IMR-90 (cell line): ENCODE measurements around the gene ARHGEF37. TPM values are rescaled to one million over a fixed set of nuclear protein-coding genes. Genes with fewer than 3 reads are reported as not detected.
A peak's percentile ranks its signal among the peaks of the same experiment; 100 is the strongest.
"Not testable (repeated sequence)": the region's sequence is repeated elsewhere in the genome, so short reads cannot be mapped to it uniquely, and the experiment has no call there.

Experiments used
- ATAC-seq: fragments of 200-7000 bp; cut with Tn5 transposase; 2 replicates; pipeline ENCODE4 v1.9.1; 2020; ENCODE audit warnings: low read depth, mild to moderate bottlenecking, moderate library complexity
- BruUV-seq: library from RNA; stranded (reverse); fragments of 400-500 nt; replicated peaks from 2 replicates; lab custom pipeline; 2021; lab: Mats Ljungman, UMichigan
- CTCF ChIA-PET: fragments of 300-600 bp; formaldehyde crosslinking; extraction: SDS; loops from one replicate; lab custom pipeline; 2021; ENCODE audit warnings: antibody characterized with exemption; lab: Yijun Ruan, JAX
- POLR2A ChIA-PET: fragments of 300-600 bp; sonication (Branson Sonifier 250); formaldehyde crosslinking; loops from one replicate; lab custom pipeline; 2022; ENCODE audit warnings: antibody characterized with exemption; ENCODE audit not compliant: unreplicated experiment; lab: Charles Lee
- DNase-seq: peaks from one replicate; pipeline ENCODE4 v3.0.0; 2013
- H2AFZ ChIP-seq: replicated peaks from 2 replicates; pipeline ENCODE3; 2013; ENCODE audit warnings: low read length, mild to moderate bottlenecking; ENCODE audit not compliant: poor library complexity
- H2AK5ac ChIP-seq: 2 replicates; pipeline ENCODE4 v1.6.1; 2013; ENCODE audit warnings: low read depth, low read length, inconsistent platforms
- H2AK9ac ChIP-seq: replicated peaks from 2 replicates; pipeline ENCODE3; 2013; ENCODE audit warnings: mild to moderate bottlenecking, low read depth, low read length, moderate library complexity; ENCODE audit not compliant: poor library complexity
- H2BK120ac ChIP-seq: 2 replicates; pipeline ENCODE4 v1.6.1; 2013; ENCODE audit warnings: low read depth, low read length, inconsistent platforms
- H2BK15ac ChIP-seq: 3 replicates; pipeline ENCODE4 v1.6.1; 2013; ENCODE audit warnings: low read depth, low read length, inconsistent platforms
- H2BK20ac ChIP-seq: 2 replicates; pipeline ENCODE4 v1.6.1; 2013; ENCODE audit warnings: low read depth, mild to moderate bottlenecking, inconsistent platforms, low read length, moderate library complexity
- H2BK5ac ChIP-seq: 2 replicates; pipeline ENCODE4 v1.6.1; 2013; ENCODE audit warnings: mild to moderate bottlenecking, low read depth, low read length, inconsistent platforms; ENCODE audit not compliant: poor library complexity, severe bottlenecking
- H3K14ac ChIP-seq: replicated peaks from 2 replicates; pipeline ENCODE4 v1.6.1; 2013; ENCODE audit warnings: low read depth, low read length, inconsistent platforms
- H3K18ac ChIP-seq: 2 replicates; pipeline ENCODE4 v1.6.1; 2013; ENCODE audit warnings: low read depth, low read length, control low read depth
- H3K23ac ChIP-seq: 2 replicates; pipeline ENCODE4 v1.6.1; 2013; ENCODE audit warnings: low read depth, low read length, inconsistent platforms
- H3K27ac ChIP-seq: 2 replicates; pipeline ENCODE4 v1.5.1; 2013; ENCODE audit warnings: mild to moderate bottlenecking, control low read depth, low read length; ENCODE audit not compliant: insufficient read depth
- H3K27me3 ChIP-seq: 2 replicates; pipeline ENCODE4 v1.6.1; 2013; ENCODE audit warnings: low read length; ENCODE audit not compliant: control insufficient read depth, insufficient read depth
- H3K36me3 ChIP-seq: 2 replicates; pipeline ENCODE4 v1.6.1; 2013; ENCODE audit warnings: low read length, mixed read lengths; ENCODE audit not compliant: control insufficient read depth, insufficient read depth
- H3K4ac ChIP-seq: 2 replicates; pipeline ENCODE4 v1.6.1; 2013; ENCODE audit warnings: low read depth, low read length, inconsistent platforms
- H3K4me1 ChIP-seq: 2 replicates; pipeline ENCODE4 v1.6.1; 2013; ENCODE audit warnings: low read length, mixed read lengths; ENCODE audit not compliant: control insufficient read depth, insufficient read depth
- H3K4me2 ChIP-seq: 2 replicates; pipeline ENCODE4 v1.6.1; 2013; ENCODE audit warnings: low read depth, mild to moderate bottlenecking, control low read depth, low read length, moderate library complexity
- H3K4me3 ChIP-seq: 2 replicates; pipeline ENCODE4 v1.5.1; 2013; ENCODE audit warnings: low read depth, mild to moderate bottlenecking, control low read depth, low read length, moderate library complexity; ENCODE audit not compliant: insufficient read depth
- H3K56ac ChIP-seq: 2 replicates; pipeline ENCODE4 v1.6.1; 2013; ENCODE audit warnings: low read length, inconsistent platforms; ENCODE audit not compliant: insufficient read depth; ENCODE audit errors: extremely low read depth
- H3K79me1 ChIP-seq, 2 experiments: 2 replicates each; pipeline ENCODE4 v1.6.1; 2013; ENCODE audit warnings: low read length in 2 of 2, inconsistent platforms in 1 of 2, low read depth in 1 of 2
- H3K9ac ChIP-seq: 2 replicates; pipeline ENCODE4 v1.6.1; 2013; ENCODE audit warnings: low read depth, low read length, control low read depth
- H3K9me1 ChIP-seq: 2 replicates; pipeline ENCODE4 v1.6.1; 2013; ENCODE audit warnings: low read length, inconsistent platforms; ENCODE audit not compliant: insufficient read depth
- H3K9me3 ChIP-seq: 2 replicates; pipeline ENCODE4 v1.6.1; 2013; ENCODE audit warnings: low read length; ENCODE audit not compliant: control insufficient read depth, insufficient read depth
- H4K20me1 ChIP-seq: 2 replicates; pipeline ENCODE4 v1.6.1; 2013; ENCODE audit warnings: low read length, inconsistent platforms; ENCODE audit not compliant: insufficient read depth
- H4K5ac ChIP-seq: 2 replicates; pipeline ENCODE4 v1.6.1; 2013; ENCODE audit warnings: mild to moderate bottlenecking, low read depth, low read length, control low read depth
- H4K8ac ChIP-seq, 2 experiments: 2 replicates each; pipeline ENCODE4 v1.6.1; 2013; ENCODE audit warnings: low read depth in 2 of 2, low read length in 2 of 2, control low read depth in 1 of 2, inconsistent platforms in 1 of 2
- H4K91ac ChIP-seq: 2 replicates; pipeline ENCODE4 v1.6.1; 2013; ENCODE audit warnings: low read depth, low read length, inconsistent platforms; ENCODE audit not compliant: insufficient read depth
- BHLHE40 ChIP-seq: fragments of 150-350 bp; IDR thresholded peaks from 2 replicates; pipeline ENCODE4 v1.6.1; 2016; ENCODE audit warnings: mild to moderate bottlenecking, low read depth, low read length
- CEBPB ChIP-seq: IDR thresholded peaks from 2 replicates; pipeline ENCODE4 v1.6.1; 2012; ENCODE audit warnings: low read depth, low read length, improper control_type of control experiment
- CHD1 ChIP-seq: IDR thresholded peaks from 2 replicates; pipeline ENCODE4 v1.6.1; 2012; ENCODE audit warnings: low read depth, low read length, improper control_type of control experiment
- ELK1 ChIP-seq: fragments of 150-350 bp; IDR thresholded peaks from 2 replicates; pipeline ENCODE4 v1.6.1; 2016; ENCODE audit warnings: low read depth, mild to moderate bottlenecking, low read length, moderate library complexity, borderline replicate concordance
- MAFK ChIP-seq: IDR thresholded peaks from 2 replicates; pipeline ENCODE4 v1.6.1; 2012; ENCODE audit warnings: low read depth, low read length, improper control_type of control experiment
- NFE2L2 ChIP-seq: fragments of 150-350 bp; IDR thresholded peaks from 2 replicates; pipeline ENCODE4 v1.6.1; 2016; ENCODE audit warnings: low read depth, mild to moderate bottlenecking, low read length
- POLR2A ChIP-seq: IDR thresholded peaks from 2 replicates; pipeline ENCODE4 v1.6.1; 2012; ENCODE audit warnings: mild to moderate bottlenecking, low read depth, low read length
- RAD21 ChIP-seq: IDR thresholded peaks from 2 replicates; pipeline ENCODE4 v1.6.1; 2012; ENCODE audit warnings: low read length, improper control_type of control experiment
- RCOR1 ChIP-seq: IDR thresholded peaks from 2 replicates; pipeline ENCODE4 v1.6.1; 2012; ENCODE audit warnings: mild to moderate bottlenecking, low read length, improper control_type of control experiment; ENCODE audit not compliant: insufficient replicate concordance
- WGBS, 2 experiments: methylation state at CpG; one replicate each; pipeline versions ENCODE4 v1.1.5 to v1.1.7; 2013; ENCODE audit warnings: missing lambda C conversion rate in 2 of 2; ENCODE audit not compliant: insufficient read length in 1 of 2; ENCODE audit errors: extremely low coverage in 2 of 2; 5-methylcytosine and 5-hydroxymethylcytosine counted together
- dilution Hi-C: fragments of 300-500 bp; cut with HindIII; formaldehyde crosslinking; loops from one replicate; pipeline ENCODE4 v1.14.3; 2018; ENCODE audit warnings: low sequenced_read_pairs; ENCODE audit not compliant: unreplicated experiment
- in situ Hi-C: fragments of 300-500 bp; cut with MboI; formaldehyde crosslinking; loops from 3 replicates; pipeline ENCODE4 v1.14.3; 2019; ENCODE audit warnings: low sequenced_read_pairs, inconsistent platforms, mixed read lengths
- intact Hi-C: fragments of 100-400 bp; cut with micrococcal nuclease; formaldehyde crosslinking; loops from 2 replicates; pipeline ENCODE4 v1.10.0; 2022
- polyA plus RNA-seq, 3 experiments: library from polyadenylated mRNA; depleted of rRNA; stranded (reverse); fragments of >200 nt; gene quantifications; 2 replicates each; pipeline ENCODE4 v1.2.3, GENCODE V29; 2012; ENCODE audit warnings: low replicate concordance in 1 of 3
- total RNA-seq: library from RNA; depleted of rRNA; stranded (reverse); fragments of >200 nt; gene quantifications from 2 replicates; pipeline ENCODE4 v1.2.3, GENCODE V29; 2012

Gene ARHGEF37
- total and polyA plus RNA-seq, 2 of the 4 experiments (the other 2 are of a cell fraction): 0.39 to 0.54 TPM

GRCh38 chr5:149532413-149532812, 48.9 kb upstream of the ARHGEF37 start:
- H2BK20ac ChIP-seq: no peak overlapping the region
- no peak overlapping the region for H3K4me2 ChIP-seq
- ATAC-seq (no peak), DNase-seq (no peak)
- no peak overlapping the region for H2BK15ac ChIP-seq
- H3K9me1 ChIP-seq: peaks cover 10% of the 10 kb centered on the region
- intact Hi-C loops: no loop called here
- H3K18ac ChIP-seq: no peak overlapping the region
- CTCF ChIA-PET: no interaction called here
- no peak overlapping the region for H3K4ac ChIP-seq
- 100% methylated on average over 1 of the region's 7 CpGs; no CpG with 5 or more reads in 1 of the 2 experiments for WGBS, 2 experiments
- H3K27me3 ChIP-seq: no peaks in the 10 kb centered on the region
- no peak overlapping the region for H2BK5ac ChIP-seq
- no peak overlapping the region for H3K56ac ChIP-seq
- in situ Hi-C loops: no loop called here
- no peak overlapping the region for H3K27ac ChIP-seq
- no peak overlapping the region for H4K8ac ChIP-seq
- H3K14ac ChIP-seq: no peak overlapping the region
- no peaks in the 10 kb centered on the region for H3K9me3 ChIP-seq
- no TSS peak for BruUV-seq
- peaks cover 5% of the 10 kb centered on the region; the same call in 1 of the 2 replicates for H3K4me1 ChIP-seq
- no peak overlapping the region for H2AK5ac ChIP-seq
- H4K20me1 ChIP-seq: peaks cover 100% of the 10 kb centered on the region
- no peak overlapping the region for H2AK9ac ChIP-seq
- no peak overlapping the region for H4K91ac ChIP-seq
- POLR2A ChIA-PET: interaction anchor here (0.6 kb wide), 1 partner anchor 87 kb away, joined by 3 read pairs; no protein-coding TSS in a partner anchor
- H3K36me3 ChIP-seq: peaks cover 18% of the 10 kb centered on the region
- H4K5ac ChIP-seq: no peak overlapping the region
- H2AFZ ChIP-seq: no peak overlapping the region
- TF ChIP-seq RAD21 (no peak), NFE2L2 (no peak), ELK1 (no peak), RCOR1 (no peak), MAFK (no peak), CHD1 (no peak), CEBPB (no peak), POLR2A (no peak), BHLHE40 (no peak)
- no peak overlapping the region for H3K4me3 ChIP-seq
- H2BK120ac ChIP-seq: no peak overlapping the region
- no peak overlapping the region for H3K9ac ChIP-seq
- H3K23ac ChIP-seq: no peak overlapping the region
- dilution Hi-C loops: no loop called here
- peaks cover 0 to 24% of the 10 kb centered on the region in 2 experiments; a peak in 2 of 4 replicates for H3K79me1 ChIP-seq

GRCh38 chr5:149535787-149536186, 45.5 kb upstream of the ARHGEF37 start:
- POLR2A ChIA-PET, H3K4me3 ChIP-seq, H3K4me2 ChIP-seq, H3K27ac ChIP-seq, H4K5ac ChIP-seq, in situ Hi-C loops, H3K9me3 ChIP-seq, H3K27me3 ChIP-seq, H3K56ac ChIP-seq, BruUV-seq, H3K14ac ChIP-seq, H3K18ac ChIP-seq, H2AFZ ChIP-seq, H4K8ac ChIP-seq, ATAC-seq, H3K9ac ChIP-seq, H3K4ac ChIP-seq, H3K4me1 ChIP-seq, H2BK20ac ChIP-seq, DNase-seq, H2BK120ac ChIP-seq, H3K9me1 ChIP-seq, H4K91ac ChIP-seq, H2BK15ac ChIP-seq, H3K23ac ChIP-seq, H2AK9ac ChIP-seq, H2AK5ac ChIP-seq, dilution Hi-C loops: not testable (repeated sequence)
- WGBS, 2 experiments: no CpG with 5 or more reads among the region's 6 CpGs
- CTCF ChIA-PET: interaction anchor here (1.2 kb wide), 1 partner anchor 11 kb away, joined by 4 read pairs; no protein-coding TSS in a partner anchor
- Histone ChIP-seq H2BK5ac (peak overlapping the region; percentile 23), H3K79me1 (peaks cover 0 to 11% of the 10 kb centered on the region in 2 experiments; a peak in 2 of 4 replicates), H3K36me3 (peaks cover 24% of the 10 kb centered on the region), H4K20me1 (peaks cover 100% of the 10 kb centered on the region)
- intact Hi-C loops: loop anchor here (5.0 kb wide), 1 partner anchor 33 kb away; no protein-coding TSS in a partner anchor
